RWPE2 (cell line): Measurements from ENCODE around the gene CITED2.

Experiments
- ATAC-seq: fragments of 200-7000 bp; cut with Tn5 transposase; 3 replicates; pipeline ENCODE4 v1.9.1; 2021; ENCODE audit warnings: low read depth
- DNase-seq: peaks from one replicate; pipeline ENCODE4 v3.0.0-alpha.2; 2020; ENCODE audit warnings: low spot score
- H3K27ac ChIP-seq: fragments of 450-650 bp; 2 replicates; pipeline ENCODE4 v1.5.1; 2017; ENCODE audit warnings: mild to moderate bottlenecking; ENCODE audit not compliant: poor library complexity, severe bottlenecking
- H3K27me3 ChIP-seq: fragments of 250-450 bp; sonication (Bioruptor Pico); 2 replicates; pipeline ENCODE4 v1.5.1; 2021; ENCODE audit warnings: mild to moderate bottlenecking, moderate library complexity; ENCODE audit not compliant: insufficient read depth, poor library complexity, severe bottlenecking
- H3K36me3 ChIP-seq: fragments of 250-450 bp; sonication (Bioruptor Pico); 2 replicates; pipeline ENCODE4 v1.5.1; 2020; ENCODE audit warnings: low read depth, mild to moderate bottlenecking, moderate library complexity
- H3K4me1 ChIP-seq: fragments of 250-450 bp; sonication (Bioruptor Pico); 2 replicates; pipeline ENCODE4 v1.5.1; 2021; ENCODE audit warnings: mild to moderate bottlenecking, moderate library complexity; ENCODE audit not compliant: insufficient read depth, poor library complexity, severe bottlenecking
- H3K4me3 ChIP-seq: fragments of 250-450 bp; sonication (Bioruptor Pico); 2 replicates; pipeline ENCODE4 v1.5.1; 2021; ENCODE audit warnings: mild to moderate bottlenecking, moderate library complexity; ENCODE audit not compliant: severe bottlenecking
- H3K9me3 ChIP-seq: fragments of 250-450 bp; sonication (Bioruptor Pico); 2 replicates; pipeline ENCODE4 v1.5.1; 2021; ENCODE audit warnings: mild to moderate bottlenecking, moderate library complexity; ENCODE audit not compliant: severe bottlenecking
- CTCF ChIP-seq: fragments of 450-650 bp; IDR thresholded peaks from one replicate; pipeline ENCODE4 v1.5.1; 2017; ENCODE audit warnings: mild to moderate bottlenecking, moderate library complexity; ENCODE audit not compliant: poor library complexity, severe bottlenecking

Gene CITED2

DNA sequence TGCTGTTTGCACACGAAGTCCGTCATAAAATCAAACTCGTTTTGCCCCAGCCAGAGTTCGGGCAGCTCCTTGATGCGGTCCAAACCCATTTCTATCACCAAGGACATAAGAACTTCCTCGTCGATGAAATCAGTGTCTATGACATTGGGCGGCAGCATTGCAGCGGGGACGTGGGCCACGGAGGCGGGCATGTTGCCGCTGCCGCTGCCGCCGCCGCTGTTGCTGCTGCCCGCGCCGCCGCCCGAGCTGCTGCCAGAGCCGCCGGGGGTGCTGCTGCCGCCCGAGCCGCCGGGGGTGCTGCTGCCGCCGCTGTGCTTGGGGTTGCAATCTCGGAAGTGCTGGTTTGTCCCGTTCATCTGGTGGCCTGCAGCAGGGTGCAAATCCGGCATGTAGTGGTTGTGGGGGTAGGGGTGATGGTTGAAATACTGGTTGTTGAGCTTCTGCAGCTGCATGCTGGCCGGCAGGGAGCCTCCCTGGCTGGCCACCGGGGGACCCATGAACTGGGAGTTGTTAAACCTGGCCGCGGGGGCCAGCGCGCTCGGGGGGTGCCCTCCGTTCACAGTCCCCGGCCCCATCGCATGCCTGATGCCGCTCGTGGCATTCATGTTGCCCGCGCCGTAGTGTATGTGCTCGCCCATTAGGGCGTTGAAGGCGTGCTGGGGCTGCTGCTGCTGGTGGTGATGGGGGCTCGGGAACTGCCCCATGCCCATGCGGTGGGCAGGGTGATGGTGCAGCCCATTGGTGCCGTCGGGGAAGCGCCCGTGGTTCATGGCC, 1.1 kb downstream of the CITED2 start:
- H3K4me3 ChIP-seq = peak overlapping the region; percentile 63
- ATAC-seq = peak; percentile 15
- H3K9me3 ChIP-seq = no peaks in the 10 kb centered on the region
- peaks cover 21% of the 10 kb centered on the region for H3K4me1 ChIP-seq
- DNase-seq = peak; percentile 66
- peak overlapping the region; percentile 89 for H3K27ac ChIP-seq
- H3K27me3 ChIP-seq = no peaks in the 10 kb centered on the region
- peaks cover 17% of the 10 kb centered on the region for H3K36me3 ChIP-seq
- TF ChIP-seq CTCF = peak; percentile 78

- H3K4me1 ChIP-seq = peaks cover 17% of the 10 kb centered on the region
- ATAC-seq = no peak
- peak overlapping the region; percentile 63 for H3K4me3 ChIP-seq
- no peaks in the 10 kb centered on the region for H3K27me3 ChIP-seq
- no peak for DNase-seq
- no peak for TF ChIP-seq CTCF
- no peaks in the 10 kb centered on the region for H3K9me3 ChIP-seq
- peaks cover 17% of the 10 kb centered on the region for H3K36me3 ChIP-seq
- H3K27ac ChIP-seq = peak overlapping the region; percentile 89
These were observed 1.9 kb downstream of the CITED2 start for GRCh38 chr6:139372326-139373153.

GRCh38 chr6:139371421-139372203, 2.8 kb downstream of the CITED2 start:
- peaks cover 14% of the 10 kb centered on the region for H3K4me1 ChIP-seq
- DNase-seq (no peak), ATAC-seq (no peak)
- peaks cover 17% of the 10 kb centered on the region for H3K36me3 ChIP-seq
- no peak overlapping the region for H3K4me3 ChIP-seq
- H3K27me3 ChIP-seq = no peaks in the 10 kb centered on the region
- no peak for TF ChIP-seq CTCF
- no peak overlapping the region for H3K27ac ChIP-seq
- no peaks in the 10 kb centered on the region for H3K9me3 ChIP-seq

- H3K4me3 ChIP-seq = no peak overlapping the region
- ATAC-seq (no peak), DNase-seq (no peak)
- H3K4me1 ChIP-seq = peaks cover 7% of the 10 kb centered on the region
- H3K9me3 ChIP-seq = no peaks in the 10 kb centered on the region
- H3K36me3 ChIP-seq = peaks cover 17% of the 10 kb centered on the region
- H3K27me3 ChIP-seq = no peaks in the 10 kb centered on the region
- H3K27ac ChIP-seq = no peak overlapping the region
- no peak for TF ChIP-seq CTCF
These were observed 3.5 kb downstream of the CITED2 start for GRCh38 chr6:139370999-139371345.
